ENCODE data around the gene SGSM1.
A peak's percentile ranks its signal among the peaks of the same experiment; 100 is the strongest.

Gene SGSM1, protein sequence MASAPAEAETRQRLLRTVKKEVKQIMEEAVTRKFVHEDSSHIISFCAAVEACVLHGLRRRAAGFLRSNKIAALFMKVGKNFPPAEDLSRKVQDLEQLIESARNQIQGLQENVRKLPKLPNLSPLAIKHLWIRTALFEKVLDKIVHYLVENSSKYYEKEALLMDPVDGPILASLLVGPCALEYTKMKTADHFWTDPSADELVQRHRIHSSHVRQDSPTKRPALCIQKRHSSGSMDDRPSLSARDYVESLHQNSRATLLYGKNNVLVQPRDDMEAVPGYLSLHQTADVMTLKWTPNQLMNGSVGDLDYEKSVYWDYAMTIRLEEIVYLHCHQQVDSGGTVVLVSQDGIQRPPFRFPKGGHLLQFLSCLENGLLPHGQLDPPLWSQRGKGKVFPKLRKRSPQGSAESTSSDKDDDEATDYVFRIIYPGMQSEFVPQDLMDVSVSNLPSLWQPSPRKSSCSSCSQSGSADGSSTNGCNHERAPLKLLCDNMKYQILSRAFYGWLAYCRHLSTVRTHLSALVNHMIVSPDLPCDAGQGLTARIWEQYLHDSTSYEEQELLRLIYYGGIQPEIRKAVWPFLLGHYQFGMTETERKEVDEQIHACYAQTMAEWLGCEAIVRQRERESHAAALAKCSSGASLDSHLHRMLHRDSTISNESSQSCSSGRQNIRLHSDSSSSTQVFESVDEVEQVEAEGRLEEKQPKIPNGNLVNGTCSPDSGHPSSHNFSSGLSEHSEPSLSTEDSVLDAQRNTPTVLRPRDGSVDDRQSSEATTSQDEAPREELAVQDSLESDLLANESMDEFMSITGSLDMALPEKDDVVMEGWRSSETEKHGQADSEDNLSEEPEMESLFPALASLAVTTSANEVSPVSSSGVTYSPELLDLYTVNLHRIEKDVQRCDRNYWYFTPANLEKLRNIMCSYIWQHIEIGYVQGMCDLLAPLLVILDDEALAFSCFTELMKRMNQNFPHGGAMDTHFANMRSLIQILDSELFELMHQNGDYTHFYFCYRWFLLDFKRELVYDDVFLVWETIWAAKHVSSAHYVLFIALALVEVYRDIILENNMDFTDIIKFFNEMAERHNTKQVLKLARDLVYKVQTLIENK

DNA sequence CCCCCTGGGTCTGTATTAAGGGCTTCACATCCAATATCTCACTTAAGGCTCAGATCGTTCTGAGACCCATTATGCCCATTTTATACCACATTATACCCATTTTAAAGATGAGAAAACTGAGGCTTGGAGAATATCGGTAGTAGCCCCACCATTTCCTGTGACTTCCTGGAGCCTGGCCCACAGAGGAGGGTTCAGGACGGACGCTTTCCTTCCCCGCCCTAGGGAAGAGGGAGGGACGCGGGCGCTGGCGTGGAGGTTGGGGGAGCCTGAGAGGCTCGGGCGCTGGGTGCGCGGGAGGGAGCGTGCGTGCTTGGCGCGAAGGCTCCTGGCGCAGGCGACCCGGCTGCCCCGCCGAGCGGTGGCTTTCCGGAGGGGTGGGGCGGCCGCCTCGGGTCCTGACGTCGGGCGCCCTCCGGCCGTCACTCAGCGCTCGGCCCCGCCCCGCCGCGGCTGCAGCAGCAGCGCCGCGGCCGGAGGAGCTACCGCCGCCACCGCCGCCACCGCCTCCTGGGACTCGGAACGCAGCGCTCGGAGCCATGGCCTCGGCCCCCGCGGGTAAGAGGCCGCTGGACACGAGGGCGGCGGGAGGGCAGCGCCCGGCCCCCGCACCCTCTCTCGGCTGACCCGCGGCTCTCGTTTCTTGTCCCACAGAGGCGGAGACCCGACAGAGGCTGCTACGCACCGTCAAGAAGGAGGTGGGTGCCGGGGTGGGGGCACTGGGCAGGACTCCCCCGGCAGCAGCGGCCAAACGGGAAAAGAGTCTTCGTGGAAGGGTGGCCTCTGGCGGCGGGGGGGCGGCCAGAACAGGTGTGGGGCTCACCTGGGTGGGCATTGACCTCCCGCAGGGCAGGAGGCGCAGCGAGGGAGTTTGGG, at the start of gene SGSM1:
Gene SGSM1, plus strand, starts transcription at position 422 of the 873 bp plus-strand sequence. Its CDS starts 115 bp downstream, at position 537.
- peak; percentile 63 for DNase-seq (ENCODE audit: low spot score)

DNA sequence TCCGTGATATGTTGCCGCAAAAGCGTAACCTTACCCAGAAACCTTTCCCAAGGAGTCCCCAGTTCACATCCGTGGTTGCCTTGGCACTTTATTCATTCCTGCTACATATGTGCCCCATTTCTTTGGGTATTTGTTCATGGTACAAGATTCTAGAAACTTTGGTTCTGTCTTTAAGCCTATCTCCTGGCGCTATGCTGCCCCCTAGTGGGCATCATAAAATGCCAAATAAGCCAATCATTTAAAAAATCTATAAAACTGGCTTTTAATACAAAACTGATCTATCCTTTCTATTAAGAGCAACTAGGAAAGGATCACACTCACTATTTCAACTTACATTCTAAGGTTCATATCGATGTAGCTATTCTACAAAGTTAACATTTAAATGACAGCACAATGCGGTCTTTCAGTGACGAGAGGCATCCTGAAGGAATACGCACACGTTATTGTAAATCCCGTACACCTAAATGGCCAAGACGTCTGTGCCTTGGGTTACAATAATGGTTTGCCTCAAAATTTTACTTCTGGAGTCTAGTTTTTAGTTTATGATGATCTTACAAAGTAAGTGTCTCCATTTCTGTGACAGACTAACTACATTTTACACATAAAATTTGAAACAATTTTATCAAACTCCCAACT, 47.7 kb upstream of the SGSM1 start:
- DNase-seq (ENCODE audit: low spot score) = peak; percentile 52

DNA sequence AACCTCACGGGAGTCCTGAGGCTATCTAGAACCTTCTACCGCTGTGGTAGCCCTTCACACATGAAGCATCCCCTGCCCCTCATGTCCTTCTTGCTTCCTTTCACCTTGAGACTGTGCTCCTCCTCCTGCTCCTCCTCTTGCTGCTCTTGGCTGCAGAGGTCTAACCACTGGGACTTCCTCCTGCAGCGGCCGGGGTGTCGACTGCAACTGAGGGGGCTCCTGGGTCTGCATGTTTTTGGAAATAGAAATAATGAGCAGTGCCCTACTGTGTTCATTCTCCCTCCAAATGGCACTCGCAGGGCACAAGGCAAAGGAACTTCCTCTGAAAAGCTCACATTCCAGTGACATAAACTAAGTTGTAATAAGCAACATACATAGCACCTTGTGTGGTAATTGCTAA, 46.2 kb upstream of the SGSM1 start:
- DNase-seq (ENCODE audit: low spot score) = no peak

DNA sequence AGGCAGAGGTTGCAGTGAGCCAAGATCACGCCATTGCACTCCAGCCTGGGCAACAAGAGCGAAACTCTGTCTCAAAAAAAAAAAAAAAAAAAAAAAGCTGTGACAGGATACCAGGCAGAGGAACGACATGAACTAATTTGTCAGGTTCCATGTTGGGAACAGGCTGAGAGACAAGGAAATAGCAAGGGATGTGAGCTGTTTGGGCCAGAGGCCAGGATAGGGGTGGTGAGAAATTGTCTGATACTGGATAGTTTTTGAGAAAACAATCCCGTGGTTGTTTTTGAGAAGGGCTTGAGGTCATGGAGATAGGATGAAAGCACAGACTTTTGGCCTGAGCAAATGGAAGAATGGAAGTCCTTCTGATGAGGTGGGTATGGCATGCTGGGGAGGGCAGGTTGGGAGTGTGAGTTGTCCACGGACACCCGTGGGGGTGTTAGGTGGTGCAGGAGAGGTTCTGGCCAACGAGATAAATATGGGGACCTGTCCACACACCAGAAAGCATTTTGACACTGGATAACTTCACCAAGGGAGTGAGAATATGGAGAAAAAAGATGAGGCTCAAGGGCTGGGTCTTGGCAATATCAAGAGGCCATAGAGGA, 45.2 kb upstream of the SGSM1 start:
- no peak for DNase-seq (ENCODE audit: low spot score)

DNA sequence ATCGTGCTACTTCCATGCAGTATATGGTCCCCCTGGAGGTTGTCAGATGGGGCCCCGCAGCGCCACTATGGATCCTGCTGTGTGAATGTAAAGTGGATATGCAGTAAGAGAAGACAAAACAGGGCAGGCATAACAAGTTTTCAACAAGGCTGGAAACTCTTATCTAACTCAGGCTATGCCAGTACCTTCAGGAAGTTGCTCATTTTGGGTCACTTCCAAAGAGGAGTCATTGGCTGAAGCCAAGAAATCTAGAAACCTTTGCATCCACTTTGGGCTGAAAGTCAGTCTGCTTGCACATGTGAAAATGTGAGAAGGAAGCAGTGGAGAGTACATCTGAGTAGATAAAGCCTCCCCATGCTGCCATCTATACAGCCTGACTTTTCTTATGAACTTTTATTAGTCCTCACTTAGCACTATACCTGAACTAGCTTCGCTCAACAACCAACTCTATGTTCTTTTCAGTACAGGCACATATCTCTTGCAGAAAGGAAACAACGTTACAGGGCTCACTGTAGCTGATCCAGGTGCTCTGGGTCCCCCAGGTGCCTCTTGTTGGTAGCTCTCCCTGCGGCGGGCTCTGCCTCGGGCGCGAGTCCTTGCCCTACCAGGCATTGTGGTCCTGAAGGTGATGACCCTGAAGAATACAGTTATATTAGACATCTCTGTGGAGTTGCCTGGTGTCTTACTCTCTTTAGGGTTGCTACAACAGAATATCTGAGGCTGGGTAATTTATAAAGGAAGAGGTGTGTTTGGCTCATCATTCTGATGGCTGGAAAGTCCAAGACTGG, 43.9 kb upstream of the SGSM1 start:
- no peak for DNase-seq (ENCODE audit: low spot score)

DNA sequence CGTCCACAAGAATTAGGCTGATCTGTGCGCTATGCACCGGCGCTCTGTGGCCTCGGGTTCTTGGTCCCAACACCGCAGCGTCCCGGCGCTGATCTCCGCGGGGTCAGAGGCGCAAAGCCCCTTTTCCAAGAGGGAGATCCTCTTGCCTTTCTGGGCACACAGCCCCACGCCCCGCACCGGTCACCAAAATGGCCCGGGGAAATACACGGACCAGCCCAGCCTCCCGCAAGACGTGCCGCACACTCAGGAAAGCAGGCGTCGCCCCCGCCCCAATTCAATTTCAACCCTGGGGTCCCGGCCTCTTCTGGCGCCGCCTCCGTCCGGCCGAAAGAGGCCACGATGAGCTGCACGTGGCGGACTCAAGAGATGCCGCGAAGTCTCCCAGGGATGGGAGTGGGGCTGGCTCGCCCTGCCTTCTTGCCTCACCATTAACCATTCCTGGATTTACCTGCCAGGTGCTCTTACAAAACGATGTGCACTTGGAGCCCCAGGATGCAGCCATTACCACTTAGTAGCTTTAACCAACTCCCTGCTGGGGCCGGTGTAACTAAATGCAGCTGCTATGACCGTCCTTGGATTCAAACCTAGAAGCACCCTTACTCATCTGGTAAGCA, 42.0 kb upstream of the SGSM1 start:
- no peak for DNase-seq (ENCODE audit: low spot score)

DNA sequence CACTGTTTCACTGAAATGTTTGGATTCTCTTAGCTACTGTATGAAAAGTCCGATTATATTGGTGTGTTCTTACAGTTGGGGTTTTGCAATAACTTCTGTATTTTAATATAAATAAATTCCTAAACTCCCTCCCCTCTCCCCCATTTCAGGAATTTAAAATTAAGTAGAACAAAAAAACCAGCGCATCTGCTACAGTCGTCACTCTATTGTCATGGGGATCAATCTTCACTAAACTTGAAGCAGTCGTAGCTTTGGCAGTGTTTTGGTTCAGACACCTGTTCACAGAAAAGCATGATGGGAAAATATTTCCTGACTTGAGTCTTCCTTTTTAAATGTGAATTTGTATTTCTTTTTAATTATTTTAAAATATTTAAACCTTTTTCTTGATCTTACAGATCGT, 40.8 kb upstream of the SGSM1 start:
- DNase-seq (ENCODE audit: low spot score) = no peak

DNA sequence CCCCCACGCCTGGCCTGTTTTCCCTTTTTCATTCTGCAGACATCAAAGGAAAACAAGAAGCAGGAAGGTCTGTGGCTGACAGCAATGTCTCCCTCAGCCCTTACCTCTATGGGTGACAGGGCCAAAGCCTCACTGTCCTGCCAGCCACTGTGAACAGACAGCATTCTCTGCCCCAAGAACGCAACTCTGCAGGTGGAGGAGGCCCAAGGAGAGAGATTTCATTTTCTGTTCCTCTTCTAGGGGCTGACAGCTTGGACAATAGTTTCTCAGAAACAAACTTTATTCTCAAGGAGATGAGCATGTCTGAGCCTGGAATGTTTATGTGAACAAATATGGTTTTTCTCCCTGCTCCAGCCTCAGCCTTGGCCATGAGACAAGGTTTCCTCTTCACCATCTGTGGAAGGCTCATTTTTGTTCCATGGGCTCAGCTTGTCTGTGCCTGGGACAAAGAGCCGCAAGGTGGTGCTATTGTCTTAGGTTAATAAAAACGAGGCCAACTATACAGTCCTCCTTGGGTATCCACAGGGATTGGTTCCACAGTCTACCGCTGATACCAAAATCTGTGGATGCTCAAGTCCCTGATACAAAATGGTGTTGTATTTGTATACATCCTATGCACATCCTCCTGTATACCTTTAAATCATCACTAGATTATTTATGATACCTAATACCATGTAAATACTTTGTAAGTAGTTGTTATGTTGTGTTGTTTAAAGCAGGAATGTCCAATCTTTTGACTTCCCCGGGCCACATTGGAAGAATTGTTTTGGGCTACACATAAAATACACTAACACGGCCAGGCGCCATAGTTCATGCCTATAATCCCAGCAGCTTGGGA, 37.3 kb upstream of the SGSM1 start:
- DNase-seq (ENCODE audit: low spot score) = peak; percentile 12

DNA sequence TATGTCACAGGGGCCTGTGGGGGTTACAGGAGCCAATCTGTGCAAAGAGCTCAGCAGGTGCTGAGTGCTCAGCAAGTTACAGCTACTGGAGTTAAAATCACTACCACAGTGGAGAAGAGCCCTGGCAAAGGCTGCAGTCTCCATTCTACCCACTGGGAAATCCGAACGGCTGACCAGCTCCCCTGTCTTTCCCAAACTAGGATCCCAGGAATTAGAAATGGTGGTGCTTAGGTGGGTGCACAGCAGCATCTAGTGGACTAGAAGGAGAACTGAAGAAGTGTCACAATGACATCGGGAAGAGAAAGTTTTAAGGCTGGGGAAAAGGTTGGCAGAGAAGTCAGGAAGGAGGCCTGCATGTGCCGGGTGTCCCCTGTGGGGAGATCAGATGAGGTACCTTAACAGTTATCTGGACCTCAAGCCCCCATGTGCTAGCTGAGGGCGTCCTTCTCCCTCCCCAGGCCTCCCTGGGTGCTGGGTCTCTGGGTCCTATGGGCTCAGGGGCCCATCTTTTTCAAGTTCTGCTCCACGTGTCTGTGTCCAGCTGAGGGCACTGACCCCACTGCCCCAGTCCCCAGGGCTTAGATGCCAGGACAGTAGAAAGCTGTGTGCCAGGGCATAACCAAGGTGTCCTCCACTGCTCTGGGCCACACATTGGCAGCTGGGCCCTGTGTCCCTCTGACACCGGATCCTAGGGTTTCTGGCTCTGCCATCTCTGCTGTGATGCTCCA, 33.4 kb upstream of the SGSM1 start:
- no peak for DNase-seq (ENCODE audit: low spot score)

DNA sequence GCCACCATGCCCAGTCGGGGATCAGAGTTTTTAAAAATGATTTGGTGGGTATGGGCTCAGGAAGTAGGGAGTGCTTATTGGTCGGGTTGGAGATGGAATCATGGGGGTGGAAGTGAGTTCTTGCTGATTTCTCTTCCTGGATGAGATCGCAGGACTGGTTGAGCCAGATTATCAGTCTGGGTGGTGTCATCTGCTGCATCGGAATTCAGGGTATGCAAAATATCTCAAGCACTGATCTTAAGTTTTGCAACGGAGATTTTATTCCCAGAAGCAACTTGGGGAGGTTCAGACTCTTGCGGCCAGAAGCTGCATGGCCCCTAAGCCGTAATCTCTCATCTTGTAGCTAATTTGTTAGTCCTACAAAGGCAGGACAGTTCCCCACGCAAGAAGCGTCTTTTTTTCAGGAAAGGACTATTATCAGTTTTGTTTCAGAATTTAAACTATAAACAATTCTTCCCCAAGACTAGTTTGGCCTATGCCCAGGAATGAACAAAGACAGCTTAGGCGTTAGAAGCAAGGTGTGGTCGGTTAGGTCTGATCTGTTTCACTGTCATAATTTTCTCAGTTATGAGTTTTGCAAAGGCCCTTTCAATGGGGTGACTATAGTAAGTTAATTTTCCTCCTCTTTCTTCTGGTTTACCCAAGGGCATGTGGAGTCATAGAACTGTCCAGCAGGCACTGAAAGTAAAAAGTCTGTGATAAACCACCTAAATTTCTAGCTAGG, 30.1 kb upstream of the SGSM1 start:
- DNase-seq (ENCODE audit: low spot score) = no peak

DNA sequence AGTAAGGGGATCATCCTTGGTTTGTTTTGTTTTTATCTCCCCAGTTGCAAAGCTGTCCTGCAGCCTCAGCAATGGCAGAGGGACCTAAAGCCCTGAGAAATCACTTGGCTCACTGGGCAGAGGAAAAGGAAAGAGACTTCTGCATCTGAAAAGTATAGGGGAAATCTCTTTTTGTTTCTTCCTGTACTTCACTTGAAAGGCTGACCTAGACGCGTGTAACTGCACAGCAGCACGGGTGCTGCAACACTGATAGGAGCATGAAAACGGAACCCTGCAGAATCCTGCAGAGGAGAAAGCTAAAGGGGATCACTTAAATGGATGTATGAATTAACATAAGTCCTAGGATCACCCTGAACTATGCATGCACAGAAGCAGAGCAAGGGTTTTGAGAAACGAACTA, 29.5 kb upstream of the SGSM1 start:
- DNase-seq (ENCODE audit: low spot score) = no peak

DNA sequence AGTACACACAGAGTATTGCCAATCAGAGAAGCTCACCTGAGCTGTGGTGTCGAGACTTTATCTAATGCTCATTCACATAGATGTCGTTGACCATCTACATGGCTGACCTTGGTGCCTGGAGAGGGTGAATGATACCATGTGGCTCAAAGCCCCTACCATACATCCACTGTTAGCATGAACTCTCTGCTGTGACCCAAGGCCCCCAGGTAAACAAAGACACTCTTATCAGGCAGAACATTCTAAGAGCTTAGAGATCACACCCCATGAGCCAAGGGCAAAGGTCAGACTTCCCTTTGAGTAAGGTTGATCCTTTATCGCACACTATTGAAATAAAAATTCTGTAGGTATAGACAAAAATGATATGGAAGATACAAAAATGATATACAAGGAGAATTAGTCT, 16.5 kb upstream of the SGSM1 start:
- DNase-seq (ENCODE audit: low spot score) = no peak

DNA sequence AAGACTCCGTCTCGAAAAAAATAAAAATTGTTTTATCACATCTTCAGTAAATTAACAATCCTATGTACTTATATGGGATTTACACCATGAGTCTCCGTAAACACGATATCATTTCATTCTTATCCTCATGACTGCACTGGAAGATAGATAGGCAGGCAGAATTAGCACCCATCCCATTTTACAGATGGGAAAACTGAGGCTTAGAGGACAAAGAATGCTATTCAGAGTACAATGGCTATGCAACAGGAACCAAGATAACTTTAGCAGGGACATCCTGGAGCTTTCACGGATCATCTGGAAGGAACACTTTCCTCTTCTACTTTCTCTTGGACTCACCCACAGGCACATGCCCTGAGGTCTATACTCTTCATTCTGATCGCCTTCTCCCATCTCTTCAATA, 14.6 kb upstream of the SGSM1 start:
- DNase-seq (ENCODE audit: low spot score) = no peak

DNA sequence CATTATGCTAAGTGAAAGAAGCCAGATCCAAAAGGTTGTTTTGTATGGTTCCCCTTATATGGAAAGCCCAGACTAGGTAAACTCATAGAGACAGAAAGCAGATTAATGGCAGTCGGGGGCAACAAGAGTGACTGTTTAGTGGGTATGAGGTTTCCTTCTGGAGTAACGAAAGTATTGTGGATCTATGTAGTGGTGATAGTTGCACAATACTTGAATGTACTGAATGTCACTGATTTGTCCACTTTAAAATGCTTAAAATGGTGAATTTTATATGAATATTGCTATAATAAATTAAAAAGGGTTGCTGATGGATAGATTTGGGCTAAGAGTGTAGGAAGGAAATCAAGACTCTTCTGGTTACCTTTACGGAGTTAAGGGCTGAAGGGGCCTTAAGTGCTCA, 10.0 kb upstream of the SGSM1 start:
- no peak for DNase-seq (ENCODE audit: low spot score)

DNA sequence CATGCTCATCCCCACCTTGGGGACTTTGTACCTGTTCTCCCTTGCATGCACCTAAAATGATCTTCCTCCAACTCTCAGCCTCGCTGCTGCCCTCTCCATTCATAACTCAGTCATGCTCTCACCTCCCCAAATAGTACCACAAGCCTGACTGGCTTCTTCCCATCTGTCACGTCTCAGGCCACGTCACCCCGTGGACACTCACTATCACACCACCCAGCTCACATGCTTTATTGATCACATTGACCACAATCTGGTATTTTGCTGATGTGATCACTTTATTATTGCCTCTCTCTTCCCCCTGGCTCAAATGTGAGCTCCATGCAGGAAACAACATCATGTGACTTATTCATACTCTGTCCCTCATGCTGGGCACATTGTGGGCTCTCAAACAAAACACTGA, 9.2 kb upstream of the SGSM1 start:
- DNase-seq (ENCODE audit: low spot score) = no peak

DNA sequence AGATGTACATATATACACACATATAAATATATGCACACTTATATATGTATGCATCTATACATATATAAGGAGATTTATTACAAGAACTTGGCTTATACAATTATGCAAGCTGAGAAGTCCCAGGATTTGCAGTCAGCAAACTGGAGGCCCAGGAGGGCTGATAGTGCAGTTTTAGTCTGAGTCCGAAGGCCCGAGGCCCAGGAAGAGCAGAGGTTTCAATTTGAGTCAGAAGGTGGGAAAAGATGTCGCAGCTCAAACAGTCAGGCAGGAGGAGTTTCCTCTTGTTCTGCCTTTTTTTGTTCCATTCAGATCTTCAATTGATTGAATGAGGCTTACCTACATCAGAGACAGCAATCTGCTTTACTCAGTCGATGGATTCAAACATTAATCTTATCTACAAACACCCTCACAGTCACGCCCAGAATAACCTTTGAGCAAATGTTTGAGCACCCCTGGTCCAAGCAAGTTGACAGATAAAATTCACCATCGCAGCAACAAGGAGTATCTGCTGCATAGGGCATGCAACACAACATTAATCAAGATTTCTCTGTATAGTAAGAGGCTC, 4.0 kb upstream of the SGSM1 start:
- no peak for DNase-seq (ENCODE audit: low spot score)

DNA sequence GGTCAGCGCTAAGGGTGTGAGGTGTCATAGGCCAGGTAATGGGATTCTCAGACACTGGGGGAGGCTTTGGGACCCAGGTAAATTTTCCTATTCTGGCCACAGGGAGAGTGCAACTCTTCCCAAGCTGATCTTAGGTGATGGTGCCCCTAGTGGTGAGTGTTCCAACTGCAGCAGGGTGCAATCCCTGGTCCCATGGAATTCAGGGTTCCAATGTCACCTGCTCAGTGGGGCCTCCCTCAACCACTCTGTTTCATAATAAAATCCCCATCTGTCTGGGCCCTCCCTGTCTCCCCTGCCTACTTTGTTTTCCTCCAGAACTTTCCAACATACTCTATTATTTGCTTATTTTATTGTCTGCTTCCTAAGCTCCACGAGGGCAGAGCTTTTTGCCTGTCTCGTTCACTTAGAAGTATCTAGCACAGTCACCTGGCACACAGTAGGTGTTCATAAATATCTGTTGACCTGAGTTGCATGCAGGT, 2.9 kb upstream of the SGSM1 start:
- DNase-seq (ENCODE audit: low spot score) = peak; percentile 63
